Cerebellar cortex (tissue), 1 donor: ENCODE measurements around the gene SERPINE2.

Experiments
- DNase-seq: peaks from one replicate; pipeline ENCODE4 v3.0.0-alpha.2; 2015; ENCODE audit warnings: low spot score

The SERPINE2 gene, protein sequence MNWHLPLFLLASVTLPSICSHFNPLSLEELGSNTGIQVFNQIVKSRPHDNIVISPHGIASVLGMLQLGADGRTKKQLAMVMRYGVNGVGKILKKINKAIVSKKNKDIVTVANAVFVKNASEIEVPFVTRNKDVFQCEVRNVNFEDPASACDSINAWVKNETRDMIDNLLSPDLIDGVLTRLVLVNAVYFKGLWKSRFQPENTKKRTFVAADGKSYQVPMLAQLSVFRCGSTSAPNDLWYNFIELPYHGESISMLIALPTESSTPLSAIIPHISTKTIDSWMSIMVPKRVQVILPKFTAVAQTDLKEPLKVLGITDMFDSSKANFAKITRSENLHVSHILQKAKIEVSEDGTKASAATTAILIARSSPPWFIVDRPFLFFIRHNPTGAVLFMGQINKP

GRCh38 chr2:224039080-224039769 lies at the start of gene SERPINE2:
Gene SERPINE2 (minus strand): TSS chr2:224039286. CDS start chr2:224001900, 37,386 bp downstream.
- DNase-seq, result peak; percentile 15

DNA sequence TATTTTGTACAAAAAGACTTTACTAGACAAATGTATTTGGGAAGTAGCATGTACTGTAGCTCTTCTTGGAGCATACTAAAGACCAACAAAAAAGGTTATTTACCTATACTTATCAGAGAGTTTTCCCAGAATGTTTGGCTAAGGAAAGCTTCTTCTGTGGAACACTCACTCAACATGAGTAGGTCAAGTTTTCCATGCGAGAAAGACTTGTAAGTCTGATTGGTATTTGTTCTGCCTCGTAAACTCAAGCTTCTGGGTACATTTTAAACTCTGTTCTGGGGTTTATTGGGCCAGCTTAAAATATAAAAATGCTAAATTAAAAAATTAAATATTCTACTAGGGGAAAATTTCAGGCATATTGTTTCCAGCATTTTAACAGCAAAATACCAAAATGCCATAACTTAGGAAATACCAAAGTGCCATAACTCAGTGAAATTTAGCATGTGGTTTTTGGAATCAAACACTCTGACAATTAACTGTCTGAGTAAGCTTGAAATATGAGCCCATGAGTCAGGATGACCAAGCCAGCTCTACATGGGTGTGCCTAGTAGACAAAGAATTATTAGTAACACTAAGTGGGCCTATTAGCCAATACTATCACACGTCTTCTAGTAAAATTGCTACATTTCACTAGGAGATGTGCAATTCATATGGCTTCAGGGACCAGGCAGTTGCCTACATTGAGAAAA lies 47.3 kb upstream of the SERPINE2 start:
- DNase-seq, result no peak

DNA sequence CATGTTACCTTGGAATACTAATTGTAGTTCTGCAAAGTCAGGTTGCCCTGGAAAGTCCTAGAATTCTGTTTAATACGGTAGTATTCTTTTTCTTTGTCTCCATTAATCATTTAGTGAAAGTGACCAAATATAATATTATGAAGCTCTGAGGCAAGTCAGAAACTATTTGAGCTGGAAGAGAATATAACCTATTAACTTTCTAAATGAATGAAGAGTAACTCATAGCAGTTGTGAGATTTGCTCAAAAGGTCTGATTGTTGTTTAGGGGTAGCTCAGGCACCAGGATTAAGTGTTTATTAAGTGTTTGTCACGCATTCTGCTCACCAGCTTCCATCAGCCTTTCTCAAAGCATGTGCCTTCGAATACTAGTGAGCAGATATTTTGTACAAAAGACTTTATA lies 46.7 kb upstream of the SERPINE2 start:
- no peak for DNase-seq

GRCh38 chr2:224085246-224085645 lies 46.2 kb upstream of the SERPINE2 start:
- no peak for DNase-seq

GRCh38 chr2:224084266-224084892 lies 45.3 kb upstream of the SERPINE2 start:
- DNase-seq, result no peak

DNA sequence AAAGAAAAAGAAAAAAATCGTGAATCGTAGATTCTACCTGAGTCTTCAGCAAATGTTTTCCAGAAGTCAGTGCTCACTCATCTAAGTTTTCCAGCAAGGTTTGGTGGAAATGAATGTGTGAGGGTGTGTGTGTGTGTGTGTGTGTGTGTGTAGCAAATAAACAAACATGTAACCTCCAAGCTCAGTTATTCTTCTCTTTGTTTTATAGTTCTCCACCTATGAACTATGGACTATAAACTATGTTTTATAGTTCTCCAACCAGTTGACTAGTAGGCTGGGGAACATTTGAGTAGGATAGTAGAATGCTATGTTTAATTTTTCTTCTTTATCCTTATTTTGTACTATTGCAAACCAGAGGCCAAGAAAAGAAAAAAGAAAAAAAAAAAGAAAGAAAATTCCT lies 44.6 kb upstream of the SERPINE2 start:
- no peak for DNase-seq

GRCh38 chr2:224078656-224079055 lies 39.6 kb upstream of the SERPINE2 start:
- no peak for DNase-seq

DNA sequence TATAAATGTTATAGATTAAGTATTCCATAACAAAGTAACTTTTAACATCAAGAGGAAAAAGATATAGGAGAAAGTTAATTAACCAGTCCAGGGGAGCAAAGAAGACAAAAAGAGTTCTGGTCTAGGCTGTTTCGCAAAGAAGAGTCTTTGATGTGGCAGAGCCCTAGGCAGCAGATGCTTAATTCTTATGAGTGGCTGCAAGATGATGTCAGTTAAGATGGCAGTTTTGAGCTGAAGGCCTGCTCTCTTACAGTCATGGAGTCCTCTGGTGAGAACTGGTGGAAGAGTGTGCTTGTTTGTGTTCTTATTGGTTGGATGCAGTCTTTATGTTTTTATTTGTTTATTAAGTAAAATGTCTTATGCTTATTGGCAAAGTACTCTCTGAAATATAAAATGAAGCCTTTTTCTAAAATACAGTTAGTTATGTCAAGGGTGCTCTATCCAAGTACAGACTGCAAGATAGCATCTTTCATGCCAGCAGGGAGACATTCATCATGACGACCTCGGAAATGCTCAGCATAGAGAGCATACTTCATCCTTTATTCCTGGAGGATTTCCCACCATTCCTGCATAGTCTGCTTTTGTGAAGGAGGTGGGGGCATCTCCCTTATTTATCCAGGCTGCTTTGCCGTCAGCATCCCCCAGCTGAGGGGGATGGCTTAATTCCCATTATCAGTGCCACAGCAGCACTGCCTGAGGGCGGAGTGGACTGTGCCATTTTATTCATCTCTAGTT lies 38.9 kb upstream of the SERPINE2 start:
- no peak for DNase-seq

- no peak for DNase-seq
Observed at GRCh38 chr2:224075588-224075987, 36.5 kb upstream of the SERPINE2 start.

GRCh38 chr2:224073676-224074075 lies 34.6 kb upstream of the SERPINE2 start:
- no peak for DNase-seq

DNA sequence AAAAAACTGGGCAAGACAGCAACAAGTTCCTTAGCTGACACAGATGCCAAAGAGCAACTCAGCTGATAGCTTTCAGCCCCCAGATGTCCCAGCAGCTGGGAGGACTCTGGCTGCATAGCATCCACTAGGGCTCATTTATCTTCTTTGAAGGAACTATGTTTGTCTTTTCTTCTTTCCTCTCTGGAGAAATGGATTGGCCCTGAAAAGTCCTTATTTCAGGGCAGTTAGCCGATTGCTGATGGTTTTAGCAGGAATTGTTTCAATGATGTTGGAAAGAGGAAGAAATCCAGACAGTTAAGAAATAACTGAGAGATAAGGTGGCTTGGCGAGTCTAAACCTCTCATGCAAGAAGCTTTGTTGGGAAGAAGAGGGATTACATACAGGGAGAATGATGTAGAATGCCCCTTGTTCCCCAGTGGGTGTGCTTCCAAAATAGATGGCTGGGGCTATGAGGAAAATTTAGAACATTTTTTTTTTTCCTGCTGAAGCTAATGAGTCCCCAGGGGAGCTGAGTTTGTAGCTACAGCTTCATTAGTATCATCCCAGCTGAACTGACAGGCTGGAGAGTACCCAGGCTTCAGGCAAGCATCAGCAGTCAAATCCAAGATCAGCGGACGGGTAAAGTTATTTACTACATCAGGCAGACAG lies 33.6 kb upstream of the SERPINE2 start:
- DNase-seq, result no peak

DNA sequence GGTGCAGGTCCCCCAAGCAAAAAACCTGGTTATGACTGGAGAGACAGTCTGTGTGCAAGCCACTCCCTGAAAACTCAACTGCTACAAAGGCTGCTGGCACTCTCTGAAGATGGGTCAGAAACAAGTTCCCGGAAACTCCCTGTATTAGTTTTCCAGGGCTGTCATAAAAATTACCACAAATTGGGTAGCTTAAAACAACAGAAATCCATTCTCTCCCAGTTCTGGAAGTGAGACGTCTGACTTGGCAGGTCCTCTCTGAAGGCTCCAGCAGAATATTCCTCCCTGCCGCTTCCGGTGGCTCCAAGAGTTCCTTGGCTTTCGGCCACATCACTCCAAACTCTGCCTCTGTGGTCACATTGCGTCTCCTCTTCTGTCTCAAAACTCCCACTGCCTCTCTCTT lies 30.1 kb upstream of the SERPINE2 start:
- DNase-seq, result no peak

DNA sequence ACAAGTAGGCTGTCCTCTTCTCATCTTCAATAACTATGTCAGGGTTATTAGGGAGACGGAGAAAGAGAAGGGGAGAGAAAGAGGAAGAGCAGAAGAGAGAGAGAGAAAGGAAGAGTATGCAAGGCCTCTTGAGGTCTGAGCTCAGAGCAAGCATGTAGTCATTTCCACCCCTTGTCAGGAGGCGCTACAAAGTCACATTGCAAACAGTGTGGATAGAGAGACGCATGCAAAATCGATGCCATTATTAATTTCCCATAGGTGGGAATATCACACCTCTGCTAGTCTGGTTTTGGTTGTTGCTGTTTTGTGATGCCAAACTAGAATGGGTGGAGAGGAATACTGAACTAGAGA lies 24.2 kb upstream of the SERPINE2 start:
- no peak for DNase-seq

GRCh38 chr2:224062481-224063297 lies 23.6 kb upstream of the SERPINE2 start:
- no peak for DNase-seq

- DNase-seq, result no peak
Observed at GRCh38 chr2:224060783-224061482, 21.8 kb upstream of the SERPINE2 start.

DNA sequence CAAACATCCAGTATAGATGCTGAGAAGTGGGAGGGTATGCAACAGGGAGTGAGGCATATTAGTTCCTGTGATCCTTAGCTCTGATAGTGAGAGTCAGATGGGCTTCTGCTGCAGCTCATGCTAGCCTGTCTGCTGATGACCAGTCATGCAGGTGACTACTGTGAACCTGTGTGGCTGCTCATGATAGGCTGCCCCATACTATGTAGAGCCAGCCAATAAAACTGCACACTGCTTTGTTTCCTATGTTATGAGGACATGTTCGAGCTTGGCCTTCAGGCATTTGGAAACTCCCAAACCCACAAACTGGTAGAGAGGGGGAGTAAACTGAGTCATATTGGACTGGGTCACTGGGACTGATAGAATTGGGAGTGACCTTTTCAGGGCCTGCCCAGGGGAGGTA lies 20.1 kb upstream of the SERPINE2 start:
- no peak for DNase-seq

DNA sequence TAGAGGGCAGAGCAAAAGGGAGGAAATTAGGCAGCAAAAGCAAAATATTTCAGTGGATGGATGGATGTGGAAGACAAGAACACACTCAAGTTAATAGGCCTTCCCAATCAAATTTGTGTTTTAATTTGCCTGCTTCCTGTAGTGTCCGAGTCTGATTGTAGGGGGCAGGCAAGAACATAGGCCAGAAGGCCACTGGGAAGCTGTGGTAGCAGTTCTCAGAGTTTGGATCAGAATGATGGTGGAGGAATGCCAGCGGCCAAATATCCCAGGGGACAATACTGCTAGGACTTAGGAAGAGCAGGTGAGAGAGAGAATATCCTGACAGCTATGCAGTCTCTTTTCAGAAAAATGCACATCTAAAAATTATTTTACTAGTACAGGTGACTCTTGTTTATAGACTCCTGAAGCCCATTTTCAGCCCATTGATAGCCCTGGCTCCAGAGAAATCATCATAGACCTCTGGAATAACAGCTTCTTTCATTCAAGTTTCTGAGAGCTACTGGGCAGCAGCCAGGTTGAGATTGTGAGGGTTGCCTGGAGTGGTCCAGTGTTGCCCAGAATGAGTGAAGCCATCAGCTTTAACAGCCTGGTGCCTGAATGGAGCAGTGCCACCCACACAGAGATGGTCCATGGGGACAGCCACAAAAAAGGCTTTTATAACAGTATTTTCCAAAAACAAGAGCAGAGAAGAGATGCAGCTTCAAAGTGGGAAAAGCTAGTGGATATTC lies 19.1 kb upstream of the SERPINE2 start:
- DNase-seq, result no peak

DNA sequence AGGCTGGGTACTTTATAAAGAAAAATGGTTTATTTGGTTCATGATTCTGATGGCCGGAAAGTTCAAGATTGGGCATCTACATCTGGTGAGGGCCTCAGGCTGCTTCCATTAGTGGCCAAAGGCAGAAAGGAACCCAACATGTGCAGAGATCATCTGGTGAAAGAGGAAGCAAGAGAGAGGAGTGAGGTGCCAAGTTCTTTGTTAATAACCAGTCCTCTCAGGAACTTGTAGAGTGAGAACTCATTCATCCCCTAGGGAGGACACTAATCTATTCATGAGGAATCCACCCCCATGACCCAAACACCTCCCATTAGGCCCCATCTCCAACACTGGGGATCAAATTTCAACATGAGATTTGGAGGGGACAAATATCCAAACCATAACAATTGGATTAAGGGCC lies 17.8 kb upstream of the SERPINE2 start:
- no peak for DNase-seq

- no peak for DNase-seq
Observed at GRCh38 chr2:224055101-224055500, 16.0 kb upstream of the SERPINE2 start.
